Stimulated activated CD4-positive, alpha-beta T cell treated with anti-CD3 and anti-CD28 coated beads, Interleukin-1b, Interleukin-23, amount 100 ng/mL, for 1 hour (primary cell): Measurements from ENCODE around the gene PHACTR3.

ENCODE experiments used
- DNase-seq, 2 donors: peaks; one replicate each; pipeline ENCODE4 v3.0.0-alpha.2; 2020; ENCODE audit warnings: low read depth in 2 of 2

PHACTR3 gene

DNA sequence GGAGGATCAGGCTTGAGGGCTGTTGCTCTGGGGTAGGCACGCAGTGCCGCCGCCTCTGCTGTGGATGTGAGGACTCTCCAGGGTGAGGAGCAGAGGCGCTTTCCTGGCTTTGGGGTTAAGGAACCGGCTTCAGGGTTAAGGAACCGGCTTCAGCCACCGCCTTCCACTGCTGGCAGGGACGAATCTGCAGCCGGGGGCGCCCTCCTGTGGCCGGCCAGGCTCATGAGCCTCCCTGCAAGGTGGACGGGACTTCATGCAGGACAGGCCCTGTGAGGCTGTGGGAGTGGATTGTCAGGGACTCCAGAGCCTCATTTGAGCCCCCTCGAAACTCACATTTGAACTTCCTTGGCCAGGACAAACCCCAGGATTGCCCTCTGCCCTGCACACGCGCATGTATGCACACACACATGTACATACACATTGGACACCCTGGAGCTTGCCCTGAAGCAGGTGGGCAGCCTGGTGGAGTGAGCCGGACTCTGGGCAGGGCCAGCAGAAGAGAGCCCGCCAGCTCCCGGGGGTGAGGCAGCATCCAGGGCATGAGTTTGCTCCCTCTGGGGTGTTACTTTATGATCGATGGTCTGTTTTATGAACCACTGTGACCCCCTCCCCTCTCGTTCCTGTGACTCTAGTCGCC, 146.9 kb downstream of the PHACTR3 start:
- DNase-seq = no peak

DNA sequence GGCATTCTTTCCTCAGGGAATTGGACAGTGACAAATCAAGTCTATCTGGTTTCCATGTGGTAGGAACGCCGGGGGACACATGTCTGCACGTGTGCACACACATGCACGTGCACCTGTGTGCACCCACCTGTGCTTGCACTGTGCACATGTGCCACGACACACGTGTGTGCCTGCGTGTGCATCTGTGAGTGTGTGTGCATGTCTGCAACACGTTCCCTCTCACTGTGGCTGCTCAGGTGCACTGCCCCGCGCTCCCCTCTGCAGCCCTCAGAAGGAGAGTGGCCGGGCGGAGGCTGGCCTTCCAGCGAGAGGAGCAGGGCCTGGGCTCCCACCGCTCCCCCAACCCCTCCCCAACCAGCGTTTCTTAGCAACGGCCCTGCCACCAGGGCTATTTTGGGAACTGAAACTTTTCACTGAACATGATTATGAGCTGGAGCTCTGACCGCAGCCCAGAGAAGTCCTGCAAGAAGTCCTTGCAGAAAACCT, 147.8 kb downstream of the PHACTR3 start:
- no peak for DNase-seq

DNA sequence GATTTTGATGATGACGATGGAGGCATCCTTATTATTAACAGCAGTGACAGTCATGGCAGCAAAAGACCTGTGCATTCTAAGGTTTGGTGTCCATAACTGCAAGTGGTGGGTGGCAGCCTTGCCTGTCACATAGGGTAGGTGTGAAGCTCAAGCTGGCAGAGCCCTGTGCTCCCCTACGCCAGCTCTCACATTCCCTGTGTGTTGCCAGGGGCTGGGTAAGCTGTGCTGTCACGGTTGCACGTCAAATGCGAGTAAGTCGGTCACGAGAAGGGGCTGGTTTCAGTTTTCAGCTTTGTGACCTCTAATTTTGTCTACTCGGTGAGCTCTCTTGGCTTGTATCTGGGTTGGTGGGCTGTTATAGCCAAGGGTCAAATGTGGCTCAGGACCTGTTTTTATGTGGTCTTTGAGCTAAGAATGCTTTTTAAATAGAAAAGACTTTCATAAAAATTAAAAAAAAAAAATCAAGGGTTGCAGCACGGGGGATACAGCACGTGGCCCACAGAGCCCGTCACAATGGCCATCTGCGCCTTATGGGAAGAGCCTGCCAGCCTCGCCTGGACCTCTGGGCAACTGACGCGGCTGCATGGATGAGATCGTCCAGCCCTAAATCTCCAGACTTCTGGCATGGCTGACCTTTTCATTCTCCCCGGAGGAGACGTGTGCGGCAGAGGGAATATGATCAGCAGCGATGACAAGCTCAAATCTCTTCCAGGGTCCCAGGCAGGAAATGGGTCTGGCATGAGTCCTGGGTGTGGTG, 148.5 kb downstream of the PHACTR3 start:
- DNase-seq = no peak

DNA sequence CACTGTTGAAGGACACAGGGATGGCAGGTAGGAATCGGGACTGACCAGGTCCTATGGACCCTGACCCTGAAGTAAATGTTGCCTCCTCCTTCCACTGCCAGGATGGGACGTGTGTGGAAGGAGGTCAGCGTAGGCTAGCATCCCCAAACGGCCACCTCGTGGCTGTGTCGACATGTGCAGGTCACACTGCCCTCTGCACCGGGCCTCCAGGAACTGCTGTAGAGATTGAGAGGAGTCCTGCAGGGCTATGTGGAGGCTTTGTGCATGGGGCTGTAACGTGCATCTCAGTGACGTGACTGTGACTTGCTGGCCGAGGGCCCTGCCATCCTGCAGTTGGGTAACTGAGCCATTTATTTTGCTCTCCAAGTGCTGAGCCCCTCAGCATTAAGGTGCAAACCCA, 149.5 kb downstream of the PHACTR3 start:
- DNase-seq = no peak

DNA sequence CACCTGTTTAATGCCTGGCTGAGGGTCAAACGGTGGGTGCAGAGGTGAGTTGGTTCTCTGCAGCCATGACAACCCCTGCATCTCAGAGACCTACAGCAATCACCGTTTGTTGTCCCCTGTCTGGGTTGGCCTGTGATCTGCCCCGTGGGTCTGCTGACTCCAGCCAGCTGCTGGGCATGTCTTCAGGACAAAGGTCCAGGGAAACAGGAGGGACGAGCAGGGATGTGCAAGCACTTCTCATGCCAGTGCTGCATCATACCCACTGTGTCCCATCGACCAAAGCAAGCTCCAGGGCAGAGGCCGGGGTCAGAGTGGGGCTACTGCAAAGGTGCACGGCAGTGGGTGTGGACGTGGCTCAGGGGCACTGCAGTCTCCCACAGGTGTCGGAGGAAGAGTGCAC, 150.2 kb downstream of the PHACTR3 start:
- DNase-seq = no peak

DNA sequence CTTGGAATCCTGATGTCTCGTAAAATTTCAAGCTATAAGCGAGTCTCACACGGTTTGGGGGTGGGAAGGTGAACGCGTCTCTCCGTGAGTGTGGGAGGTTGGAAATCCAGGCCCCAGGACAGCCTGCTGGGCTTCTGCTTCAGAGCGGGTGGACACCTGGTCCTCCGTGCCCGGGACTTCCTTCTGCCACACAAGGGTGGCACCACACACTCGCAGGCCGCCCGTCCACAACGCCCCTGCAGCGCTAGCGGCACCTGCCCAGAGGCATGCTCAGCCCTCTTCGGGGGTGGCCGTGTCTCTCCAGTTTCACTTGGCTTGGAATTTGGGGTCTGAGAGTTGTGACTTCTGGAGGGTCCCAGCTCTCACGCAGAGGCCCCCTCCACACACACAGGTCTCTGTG, 151.9 kb downstream of the PHACTR3 start:
- DNase-seq = no peak

DNA sequence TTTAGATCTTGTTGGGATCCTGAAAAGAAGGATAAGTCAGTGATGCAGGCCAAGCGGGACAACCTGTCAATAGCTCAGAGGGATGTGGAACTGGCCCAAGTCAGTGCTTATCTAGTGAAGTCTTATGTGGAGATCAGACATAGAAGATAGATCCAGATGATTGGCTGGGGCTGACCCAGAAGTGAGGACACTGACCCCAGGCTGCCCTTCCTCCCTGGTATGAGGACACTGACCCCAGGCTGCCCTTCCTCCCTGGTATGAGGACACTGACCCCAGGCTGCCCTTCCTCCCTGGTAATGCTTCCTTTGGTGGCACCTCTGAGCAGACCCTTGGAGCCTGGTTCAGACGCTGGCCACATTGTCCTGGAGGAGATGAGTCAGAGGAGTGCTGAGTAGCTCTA, 159.7 kb downstream of the PHACTR3 start:
- no peak for DNase-seq

DNA sequence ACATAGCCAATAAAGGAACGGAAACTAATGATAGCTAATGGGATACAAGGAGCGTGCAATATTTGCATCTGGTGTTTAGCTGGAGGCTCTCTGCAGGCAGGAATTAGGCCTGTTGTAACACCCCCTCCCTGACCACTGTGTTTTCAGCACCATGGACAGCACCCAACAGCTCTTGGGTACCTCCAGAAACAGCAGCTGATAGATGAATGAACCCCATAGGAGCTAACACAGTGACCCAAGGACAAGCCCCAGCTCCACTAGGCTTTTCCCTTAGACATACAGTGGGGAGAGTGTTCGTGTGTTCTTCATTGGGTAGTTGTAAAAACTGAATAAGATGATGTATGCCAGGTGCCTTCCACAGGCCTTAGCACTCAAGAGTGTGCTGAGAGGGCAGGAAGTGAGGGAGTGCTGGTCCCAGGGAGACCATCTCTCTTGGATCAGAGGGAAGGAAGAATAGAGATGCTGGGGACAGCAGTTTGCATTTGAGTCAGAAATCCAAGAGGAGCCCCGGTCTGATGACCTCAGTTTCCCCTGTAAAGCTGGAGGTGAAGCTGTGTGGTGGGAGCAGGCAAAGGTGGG, 161.3 kb downstream of the PHACTR3 start:
- DNase-seq = no peak

DNA sequence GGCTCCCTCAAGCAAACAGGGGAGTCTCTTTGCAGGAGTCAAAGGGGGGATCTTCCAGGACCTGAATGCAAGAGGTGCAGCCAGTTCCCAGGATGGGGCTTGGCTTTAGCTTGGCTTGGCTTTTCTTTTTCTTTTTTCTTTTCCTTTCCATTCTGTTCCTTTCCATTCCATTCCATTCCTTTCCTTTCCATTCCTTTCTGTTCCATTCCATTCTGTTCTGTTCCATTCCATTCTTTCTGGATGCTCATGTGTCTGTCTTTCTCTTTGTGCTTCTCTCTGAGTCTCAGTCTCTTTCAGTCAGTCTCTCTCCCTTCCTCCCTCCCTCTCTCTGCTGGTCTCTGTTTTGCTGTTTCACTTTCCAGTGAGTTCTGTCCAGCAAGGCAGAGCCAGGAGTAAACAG, 163.3 kb downstream of the PHACTR3 start:
- DNase-seq = no peak

DNA sequence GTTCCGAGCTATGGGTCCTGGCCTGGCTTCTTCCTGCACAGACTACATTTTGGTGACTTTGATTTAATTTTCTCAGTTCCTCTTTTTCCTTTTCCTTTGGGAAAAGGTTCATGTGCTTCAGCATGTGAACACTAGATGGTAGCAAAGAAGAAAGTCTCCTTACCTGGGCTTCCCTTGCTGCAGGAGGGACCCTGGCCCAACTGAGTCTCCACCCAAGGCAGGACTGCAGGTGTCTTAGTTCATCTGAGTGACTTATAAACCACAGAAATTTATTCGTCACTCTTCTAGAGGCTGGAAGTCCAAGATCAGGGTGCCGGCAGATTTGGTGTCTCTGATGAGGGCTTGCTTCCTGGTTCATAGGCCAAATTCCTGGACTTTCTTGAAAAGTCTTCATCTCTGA, 165.9 kb downstream of the PHACTR3 start:
- no peak for DNase-seq

DNA sequence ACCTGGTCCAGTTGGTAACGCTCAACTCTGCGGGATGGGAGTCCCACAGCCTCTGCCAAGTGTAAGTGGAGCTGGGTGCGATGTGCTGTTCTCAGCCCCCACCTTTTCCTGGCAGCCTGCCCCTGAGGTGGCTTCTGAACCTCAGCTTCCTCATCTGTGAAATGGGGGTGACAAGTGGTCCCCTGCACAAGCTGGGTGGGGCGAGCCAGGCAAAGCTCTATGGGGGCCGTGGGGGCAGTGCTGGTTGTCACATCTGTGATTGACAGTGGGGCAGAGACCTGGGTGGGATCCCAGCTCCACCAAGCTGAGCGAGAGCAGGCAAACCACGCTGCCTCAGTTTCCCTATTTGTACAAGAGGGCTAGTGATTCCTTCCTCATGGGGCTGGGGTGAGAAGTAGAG, 166.5 kb downstream of the PHACTR3 start:
- no peak for DNase-seq

DNA sequence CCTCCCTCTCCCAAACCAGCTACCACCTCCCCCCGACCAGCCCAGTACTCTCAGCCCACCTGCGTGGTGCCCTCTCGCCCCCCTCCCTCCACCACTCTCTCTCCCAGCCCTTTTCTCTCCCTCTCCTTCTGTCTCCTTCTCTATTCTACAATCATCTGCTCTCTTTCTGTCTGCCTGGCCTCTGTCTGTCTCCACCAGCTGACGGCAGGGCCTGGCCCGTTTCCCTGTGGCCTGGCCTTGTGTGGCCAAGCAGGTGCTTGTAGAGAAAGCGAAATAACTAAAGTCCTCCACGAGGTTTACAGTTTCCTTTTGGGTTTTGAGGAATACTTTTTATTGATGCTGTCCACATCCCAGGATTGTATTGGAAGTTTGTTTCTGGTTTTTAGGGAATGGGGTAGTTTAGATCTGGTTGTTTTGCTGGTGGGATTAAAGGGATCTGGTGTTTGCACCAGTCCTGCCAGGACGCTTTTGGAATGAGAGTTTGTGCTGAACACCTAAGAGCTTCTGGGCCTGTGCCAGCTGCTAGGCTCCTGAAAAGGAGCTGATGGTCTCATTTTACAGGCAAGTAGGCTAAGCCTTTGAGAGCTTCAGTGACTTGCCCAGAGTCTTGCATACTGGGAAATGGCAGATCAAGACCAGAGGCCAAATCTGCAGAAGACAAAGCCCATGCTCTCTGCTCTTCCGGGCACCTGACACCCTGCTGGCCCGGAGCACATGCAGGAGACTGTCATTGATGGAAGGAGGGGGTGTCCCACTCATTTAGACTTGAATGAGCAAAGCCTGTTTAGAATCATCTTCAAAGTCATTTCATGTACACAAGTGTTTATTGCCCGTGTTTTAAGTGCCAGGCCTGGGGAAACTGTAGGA, 167.4 kb downstream of the PHACTR3 start:
- no peak for DNase-seq

DNA sequence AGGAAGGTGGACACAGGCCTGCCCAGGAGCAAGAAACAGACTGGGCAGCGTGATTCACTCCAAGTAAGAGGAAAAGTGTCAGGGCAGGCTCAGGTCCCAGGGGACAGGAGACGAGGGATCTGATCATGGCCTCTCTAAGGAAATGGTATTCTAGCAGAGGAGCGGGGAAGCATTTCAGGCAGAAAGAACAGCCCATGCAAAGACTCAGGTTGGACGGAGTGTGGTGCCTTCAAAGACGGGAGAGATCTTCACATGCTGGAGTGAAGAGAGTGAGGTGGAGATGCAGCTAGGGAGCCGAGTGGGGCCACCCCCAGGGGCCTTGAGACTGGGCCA, 168.0 kb downstream of the PHACTR3 start:
- no peak for DNase-seq

DNA sequence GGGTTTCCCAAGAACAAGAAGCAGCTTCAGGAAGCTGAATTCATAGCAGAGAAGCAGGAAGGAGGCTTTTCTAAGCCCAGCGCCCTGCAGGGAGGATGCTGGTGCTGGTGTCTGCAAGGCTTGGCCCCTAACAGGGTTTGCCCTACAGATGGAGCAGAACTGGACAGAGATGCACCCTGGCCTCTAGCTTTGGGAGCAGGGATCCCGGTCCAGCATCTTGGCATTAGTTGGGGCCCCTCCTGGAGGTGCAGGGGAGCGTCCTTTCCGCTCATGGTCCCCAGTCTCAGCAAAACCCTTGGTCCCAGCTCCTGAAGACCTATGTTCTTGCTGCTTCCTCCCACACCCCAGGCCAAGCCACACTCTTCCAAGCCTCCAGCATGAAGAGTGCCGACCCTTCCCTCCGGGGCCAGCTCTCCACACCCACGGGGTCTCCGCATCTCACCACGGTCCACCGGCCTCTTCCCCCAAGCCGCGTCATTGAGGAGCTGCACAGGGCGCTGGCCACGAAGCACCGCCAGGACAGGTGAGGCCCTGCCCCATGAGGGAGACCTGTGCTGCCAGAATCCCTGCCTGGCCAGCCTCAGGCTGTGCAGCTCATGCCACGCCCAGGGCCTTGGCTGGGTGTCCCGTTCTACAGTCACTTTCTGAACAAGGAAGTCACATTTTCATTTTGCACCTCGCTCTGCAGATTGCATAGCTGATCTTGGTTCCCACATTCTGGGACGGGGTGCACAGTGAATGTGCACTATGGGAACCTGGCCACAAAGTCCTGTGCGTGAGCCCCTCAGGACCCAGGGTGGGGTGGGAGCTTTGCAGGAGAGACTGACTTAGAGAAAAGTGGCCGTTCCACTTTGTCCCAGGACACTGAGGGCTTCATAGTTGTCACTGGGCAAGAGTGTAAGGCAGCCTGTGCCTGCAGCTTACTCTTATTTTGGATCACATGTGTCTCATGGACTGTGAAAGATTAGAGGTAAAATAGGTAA, 168.9 kb downstream of the PHACTR3 start:
- DNase-seq = no peak

DNA sequence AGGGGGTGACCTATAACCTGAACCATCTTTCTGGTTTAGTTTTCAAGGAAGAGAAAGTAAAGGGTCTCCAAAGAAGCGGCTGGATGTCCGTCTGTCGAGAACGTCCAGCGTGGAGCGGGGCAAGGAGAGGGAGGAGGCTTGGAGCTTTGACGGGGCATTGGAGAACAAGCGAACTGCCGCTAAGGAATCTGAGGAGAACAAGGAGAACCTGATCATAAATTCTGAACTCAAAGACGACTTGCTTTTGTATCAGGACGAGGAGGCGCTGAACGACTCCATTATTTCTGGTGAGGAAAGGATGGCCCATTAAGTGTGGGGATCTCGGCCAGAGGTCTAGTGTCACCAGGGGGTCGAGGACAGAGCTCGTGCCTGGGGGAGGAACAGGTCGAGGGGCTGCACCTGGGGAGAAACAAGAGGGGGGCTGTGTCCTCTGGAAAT, 169.9 kb downstream of the PHACTR3 start:
- no peak for DNase-seq

DNA sequence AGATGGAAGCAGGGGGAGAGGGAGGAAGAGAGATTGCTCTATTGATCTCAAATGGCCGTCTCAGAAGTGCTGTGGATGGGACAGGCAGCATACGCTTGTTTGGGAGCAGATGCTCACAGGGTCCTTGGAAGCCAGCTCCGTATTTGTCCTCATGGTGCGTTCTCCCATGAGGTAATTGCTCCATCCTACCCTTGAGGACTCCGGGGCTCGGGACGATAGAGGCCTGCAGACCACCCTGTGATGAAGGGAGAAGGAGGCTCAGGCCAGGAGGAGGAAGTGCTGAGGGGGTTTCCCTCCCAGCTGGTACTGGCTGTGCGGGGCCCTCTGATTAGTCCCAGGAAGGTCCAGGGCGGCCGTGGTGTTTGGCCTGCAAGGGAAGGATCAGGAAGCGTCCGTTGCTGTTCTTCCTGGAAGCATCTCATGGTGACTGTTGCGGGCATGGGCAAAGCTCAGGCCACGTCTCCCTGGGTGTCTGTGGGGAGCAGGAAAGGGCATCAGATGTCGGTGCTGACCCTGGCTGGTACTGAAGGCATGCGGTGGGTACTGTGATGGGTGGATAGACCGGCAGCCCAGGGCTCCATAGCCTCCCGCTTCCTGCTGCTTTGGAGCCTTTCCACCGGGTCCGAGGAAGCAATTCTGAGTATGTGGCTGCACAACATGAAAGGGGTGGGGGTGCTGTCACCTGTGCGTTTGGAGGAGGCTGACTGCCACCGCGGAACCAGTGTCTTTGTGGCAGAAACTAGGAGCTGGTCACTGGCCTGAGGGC, 170.8 kb downstream of the PHACTR3 start:
- no peak for DNase-seq

DNA sequence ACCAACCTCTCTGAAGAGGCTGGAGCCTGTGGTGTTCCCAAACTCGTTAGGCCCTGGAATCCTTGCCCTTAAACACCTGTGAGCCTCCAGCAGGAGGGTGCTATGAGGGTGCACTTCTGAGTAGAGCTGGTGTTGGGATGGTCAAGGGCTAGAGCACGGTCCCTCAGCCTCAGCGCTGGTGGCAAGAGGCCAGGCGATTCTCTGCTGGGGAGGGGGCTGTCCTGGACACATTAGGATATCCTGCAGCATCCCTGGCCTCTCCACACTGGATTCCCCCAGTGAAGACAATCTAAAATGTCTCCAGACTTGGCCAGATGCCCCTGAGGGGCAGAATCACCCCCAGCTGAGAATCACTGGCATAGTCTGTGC, 171.3 kb downstream of the PHACTR3 start:
- DNase-seq = no peak

DNA sequence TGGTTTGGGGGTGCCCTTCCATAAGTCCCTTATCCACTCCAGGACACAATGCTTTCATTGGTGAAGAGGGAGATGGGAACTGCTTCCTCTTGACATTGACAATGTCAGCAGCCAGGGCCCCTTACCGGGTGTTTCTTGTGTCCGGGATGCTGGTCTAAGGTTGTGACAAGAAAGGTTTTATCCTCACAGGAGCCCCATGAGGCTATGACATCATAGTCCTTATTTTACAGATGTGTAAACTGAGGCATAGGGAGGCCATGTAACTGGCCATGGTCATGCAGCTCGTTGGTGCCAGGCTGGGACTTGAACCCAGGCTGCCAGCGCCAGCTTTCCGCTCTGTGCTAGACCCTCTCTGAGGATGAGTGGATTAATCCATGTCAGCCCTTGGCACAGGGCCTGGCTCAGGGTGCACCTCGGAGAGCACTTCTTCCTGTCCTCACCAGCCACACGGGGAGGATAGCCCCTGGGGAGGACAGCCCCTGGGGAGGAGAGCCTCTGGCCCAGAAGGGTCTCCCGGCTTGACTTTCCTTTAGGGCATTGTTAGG, 171.8 kb downstream of the PHACTR3 start:
- DNase-seq = no peak

DNA sequence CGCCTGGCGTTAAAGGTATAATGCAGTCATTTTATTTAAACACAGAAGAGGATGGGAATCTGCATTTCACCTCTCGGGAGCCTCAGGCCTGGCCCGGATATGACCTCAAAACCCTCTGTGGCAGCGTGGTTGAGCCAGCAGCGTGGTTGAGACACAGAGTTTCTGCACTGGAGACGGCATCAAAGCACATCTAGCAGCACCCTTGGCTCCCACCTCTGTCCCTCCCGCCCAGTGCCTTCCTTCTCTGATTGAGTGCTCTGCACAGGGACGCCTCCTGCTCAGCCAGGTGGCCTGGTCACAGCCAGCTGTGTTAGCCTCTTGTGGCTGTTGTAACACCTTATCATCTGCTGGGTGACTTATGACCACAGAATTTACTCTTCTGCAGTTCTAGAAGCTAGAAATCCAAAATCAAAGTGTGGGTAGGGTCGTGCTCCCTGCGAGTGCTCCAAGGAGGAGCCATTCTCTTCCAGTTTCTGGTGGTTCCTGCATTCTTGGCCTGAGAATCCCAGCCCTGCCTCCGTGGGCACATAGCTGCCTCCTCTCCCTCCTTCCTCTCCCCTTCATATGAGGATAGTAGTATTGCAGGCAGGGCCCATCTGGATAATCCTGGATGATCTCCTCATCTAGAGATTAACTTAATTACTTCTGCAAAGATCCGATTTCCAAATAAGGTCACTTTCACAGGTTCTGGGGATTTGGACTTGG, 172.4 kb downstream of the PHACTR3 start:
- no peak for DNase-seq
